NCI-H2171 (cell line): ENCODE data around the gene ENG.
"Not testable (repeated sequence)": the region's sequence is repeated elsewhere in the genome, so short reads cannot be mapped to it uniquely, and the experiment has no call there.

Experiments used
- DNase-seq: peaks from one replicate; lab custom pipeline; 2025; lab: John Stamatoyannopoulos, UW

ENG gene

DNA sequence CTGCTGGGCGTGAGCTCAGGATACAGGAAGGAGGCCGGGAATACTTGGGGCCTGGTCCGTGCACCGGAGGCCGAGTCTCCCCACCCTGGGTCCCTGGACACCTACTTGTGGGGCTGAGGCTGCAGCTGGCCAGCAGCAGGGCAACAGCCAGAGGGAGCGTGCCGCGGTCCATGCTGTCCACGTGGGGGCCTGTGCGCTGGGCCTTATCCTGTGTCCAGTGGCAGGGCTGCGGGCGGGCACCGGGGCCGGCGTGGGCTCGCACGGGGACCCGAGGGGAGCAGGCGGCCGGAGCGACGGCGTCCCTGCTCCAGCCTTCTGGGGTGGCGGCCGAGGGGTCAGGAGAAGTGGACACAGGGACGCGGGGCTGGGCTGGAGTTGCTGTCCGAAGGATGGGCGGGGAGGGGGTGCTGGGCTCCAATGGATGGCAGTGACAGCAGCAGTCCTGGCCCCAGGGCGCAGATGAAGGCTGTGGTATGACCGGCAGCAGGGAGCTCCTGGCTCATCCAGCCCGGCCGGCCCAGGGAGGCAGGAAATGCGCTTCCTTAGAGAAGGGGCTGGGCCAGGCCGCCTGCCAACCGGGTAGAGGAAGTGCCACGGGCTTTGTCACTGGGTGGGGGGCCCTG is at the start of gene ENG:
Gene ENG, minus strand, starts transcription at position 475 of the 623 bp plus-strand sequence. Its CDS starts 303 bp downstream, at position 172.
- DNase-seq, result no peak

GRCh38 chr9:127903557-127904475 is 49.4 kb upstream of the ENG start:
- DNase-seq, result no peak

DNA sequence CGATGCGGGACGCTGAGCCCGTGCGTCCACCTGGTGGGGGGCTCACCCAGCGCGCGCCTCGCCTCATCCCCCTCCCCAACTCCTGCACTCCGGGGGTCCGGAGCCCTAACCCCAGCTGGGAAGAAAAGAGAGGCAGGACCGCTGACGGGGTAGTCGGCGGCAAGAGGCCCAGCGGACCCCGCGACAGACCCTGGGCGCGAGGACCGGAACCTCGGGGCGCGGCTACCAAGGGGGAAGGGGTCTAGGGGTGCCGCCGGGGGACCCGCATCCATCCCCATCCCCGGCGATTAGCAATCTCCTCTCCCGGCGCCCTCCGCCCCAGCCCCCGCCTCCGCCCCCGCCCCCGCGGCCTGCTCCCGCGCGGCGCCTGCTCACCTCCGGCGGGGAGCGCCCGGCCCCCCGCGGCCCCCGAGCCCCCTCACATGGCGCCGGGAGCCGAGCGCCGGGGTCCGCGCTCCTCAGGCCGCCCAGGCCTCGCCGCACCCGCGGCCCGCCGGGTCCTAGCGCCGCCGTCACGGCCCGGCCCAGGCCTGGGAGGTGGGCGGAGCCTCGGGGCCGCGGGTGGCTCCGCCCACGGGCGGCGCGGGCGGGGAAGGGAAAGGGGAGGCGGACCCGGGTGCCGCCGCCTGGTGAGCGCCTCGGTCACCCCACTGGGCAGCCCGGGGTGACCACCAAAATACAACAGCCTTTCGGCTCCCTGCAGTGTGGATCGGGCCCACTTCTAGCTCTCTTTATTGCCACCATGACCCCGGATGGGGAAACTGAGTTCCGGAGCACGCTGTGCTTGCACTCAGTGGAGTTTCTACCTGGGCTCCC is 44.9 kb upstream of the ENG start, which contains the start of gene ST6GALNAC6:
Gene ST6GALNAC6, minus strand, starts transcription at position 476 of the 816 bp plus-strand sequence. CDS start 1,622 bp downstream, outside the sequence.
- DNase-seq, result peak; percentile 86

DNA sequence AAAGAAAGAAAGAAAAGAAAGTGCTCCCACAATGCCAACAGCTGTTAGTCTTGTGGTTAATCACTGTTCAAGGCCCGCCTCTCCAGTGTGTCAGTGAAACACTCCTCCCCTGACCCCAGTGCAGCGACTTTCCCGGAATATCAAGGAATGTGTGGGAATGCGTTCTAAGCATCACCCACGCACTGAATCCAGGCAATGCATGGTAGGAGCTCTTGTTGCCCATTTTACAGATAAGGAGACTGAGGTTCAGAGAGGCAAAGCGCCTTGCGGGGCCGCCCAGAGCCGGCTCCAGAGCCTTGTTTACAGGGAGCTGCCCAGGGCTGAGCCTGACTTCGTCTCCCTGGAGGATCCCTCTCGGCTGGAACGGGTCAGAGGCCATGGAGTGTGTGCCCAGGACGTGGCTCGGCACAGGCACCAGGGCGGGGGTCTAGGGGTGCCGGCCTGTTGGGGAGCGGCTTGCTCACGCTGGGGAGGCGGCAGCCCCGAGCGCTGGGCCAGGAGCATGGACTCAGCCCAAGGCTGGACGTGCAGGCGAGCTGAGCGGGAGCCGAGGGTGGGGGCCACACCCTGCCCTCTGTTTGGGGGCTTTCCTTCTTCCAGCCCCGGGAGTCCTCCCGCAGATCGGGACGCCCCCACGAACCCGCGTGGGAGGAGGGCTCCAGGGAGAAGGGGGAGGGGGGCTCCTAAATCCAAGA is 44.1 kb upstream of the ENG start:
- no peak for DNase-seq

DNA sequence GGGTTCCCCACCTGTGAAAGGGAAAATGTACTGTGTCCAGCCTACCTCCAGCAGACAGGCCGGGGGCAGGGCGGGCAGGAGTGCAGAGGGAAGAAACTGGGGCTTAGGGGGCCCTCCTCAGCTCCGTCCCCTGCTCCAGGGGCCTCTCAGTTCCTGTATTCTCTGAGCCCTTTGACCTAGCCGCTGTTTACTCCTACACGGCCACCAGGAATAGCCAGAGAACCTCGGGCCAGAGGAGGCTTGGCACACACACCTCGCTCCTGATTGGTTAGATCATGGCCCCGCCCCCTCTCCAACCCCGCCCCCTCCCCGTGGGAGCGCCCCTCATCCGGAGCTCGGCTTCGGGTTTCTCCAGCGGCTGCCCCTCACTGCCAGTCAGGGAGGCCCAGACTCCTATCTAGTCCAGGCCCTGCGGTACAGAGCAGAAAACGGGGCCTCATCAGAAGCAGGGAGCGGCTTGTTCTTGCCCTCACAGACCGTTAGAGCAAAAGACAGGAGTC is 42.8 kb upstream of the ENG start:
- DNase-seq, result peak; percentile 47

DNA sequence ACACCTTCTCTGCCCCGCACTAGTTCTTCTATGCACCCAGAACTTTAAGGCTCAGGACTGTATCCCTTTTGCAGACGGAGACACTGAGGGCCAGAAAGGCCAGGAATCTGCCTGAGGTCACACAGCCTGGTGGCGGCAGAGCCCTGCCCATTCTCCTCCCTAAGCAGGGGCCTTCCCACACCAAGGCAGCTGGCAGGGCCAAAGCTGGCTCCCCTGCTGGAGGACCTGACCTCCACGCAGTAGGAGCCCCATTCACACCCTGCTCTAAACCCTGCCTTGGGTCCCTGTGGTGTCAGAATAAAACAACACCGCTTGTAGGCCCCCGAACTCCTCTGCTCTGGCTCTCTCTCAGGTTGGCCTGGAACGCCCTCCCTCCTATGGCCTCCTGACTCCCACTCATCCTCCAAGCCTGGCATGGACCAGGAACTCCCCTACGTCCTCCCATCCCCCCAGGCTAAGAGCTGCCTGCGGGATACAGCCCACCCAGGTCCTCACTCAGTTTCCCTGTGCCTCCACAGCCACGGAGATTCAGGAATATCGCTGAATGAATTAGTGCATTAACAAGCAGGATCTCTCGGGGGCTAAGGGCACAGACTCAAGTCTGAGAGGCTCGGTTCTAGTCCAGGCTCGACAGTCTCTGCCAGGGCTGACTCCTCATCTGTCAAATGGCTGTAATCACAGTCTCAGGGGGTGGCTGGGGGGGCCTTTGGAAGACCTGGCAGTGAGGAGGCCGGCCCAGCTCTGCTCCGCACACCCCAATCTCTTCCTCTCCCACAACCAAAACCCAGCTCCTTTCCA is 42.1 kb upstream of the ENG start:
- no peak for DNase-seq

GRCh38 chr9:127895811-127896210 is 41.4 kb upstream of the ENG start:
- no peak for DNase-seq

DNA sequence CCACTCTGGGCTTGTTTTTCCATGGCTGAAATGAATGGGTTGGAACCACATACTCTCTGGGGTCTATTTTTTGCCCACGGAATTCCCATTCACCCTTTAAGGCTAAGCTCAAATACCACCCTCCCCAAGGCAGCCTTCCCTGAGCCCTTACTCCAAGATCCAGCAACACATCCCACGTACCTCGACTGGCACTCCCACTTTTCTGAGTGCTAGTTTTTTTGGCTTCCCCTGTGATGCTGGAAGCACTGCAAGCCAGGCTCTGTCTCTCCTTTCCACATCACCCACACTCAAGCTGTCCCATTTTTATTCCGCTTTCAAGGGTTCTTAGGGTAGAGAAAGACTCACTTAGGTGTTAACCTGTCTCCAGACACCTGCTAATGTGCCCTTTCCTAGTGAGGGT is 38.9 kb upstream of the ENG start:
- DNase-seq, result no peak

DNA sequence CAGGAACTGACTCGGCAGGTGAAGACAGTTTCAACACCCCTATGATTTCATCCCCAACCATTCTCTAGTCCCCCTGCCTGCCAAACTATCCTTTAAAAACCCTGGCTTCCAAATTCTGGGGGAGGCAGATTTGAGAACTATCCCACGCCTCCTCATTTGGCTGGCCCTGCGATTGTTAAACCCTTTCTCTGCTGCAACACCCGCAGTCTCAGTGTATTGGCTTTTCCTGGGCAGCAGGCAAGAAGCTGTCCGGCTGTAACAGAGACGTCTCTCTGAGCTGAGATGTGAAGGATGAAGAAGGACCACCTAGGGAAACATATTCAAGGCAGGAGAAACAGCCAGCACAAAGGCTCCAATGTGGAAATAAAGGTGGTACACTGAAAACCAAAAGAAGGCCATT is 38.4 kb upstream of the ENG start:
- DNase-seq, result no peak

GRCh38 chr9:127890053-127890452 is 35.6 kb upstream of the ENG start:
- DNase-seq, result no peak

DNA sequence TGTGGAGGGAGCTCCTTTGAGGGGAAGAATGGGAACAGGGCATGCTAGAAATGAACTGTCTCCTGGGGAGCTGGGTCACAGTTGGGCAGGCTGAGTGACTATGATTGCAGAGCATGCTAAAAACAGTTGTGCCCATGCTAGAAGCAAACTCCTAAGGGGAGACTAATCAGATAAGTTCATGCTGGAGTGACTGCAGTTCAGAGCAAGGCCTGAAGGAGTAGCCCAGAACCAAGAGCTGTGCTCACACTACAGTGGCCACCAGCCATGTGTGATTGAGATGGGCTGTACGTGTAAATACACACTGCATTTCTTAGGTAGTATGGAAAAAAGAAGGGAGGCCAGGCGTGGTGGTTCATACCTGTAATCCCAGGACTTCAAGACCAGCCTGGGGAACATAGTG is 33.3 kb upstream of the ENG start:
- DNase-seq, result no peak

DNA sequence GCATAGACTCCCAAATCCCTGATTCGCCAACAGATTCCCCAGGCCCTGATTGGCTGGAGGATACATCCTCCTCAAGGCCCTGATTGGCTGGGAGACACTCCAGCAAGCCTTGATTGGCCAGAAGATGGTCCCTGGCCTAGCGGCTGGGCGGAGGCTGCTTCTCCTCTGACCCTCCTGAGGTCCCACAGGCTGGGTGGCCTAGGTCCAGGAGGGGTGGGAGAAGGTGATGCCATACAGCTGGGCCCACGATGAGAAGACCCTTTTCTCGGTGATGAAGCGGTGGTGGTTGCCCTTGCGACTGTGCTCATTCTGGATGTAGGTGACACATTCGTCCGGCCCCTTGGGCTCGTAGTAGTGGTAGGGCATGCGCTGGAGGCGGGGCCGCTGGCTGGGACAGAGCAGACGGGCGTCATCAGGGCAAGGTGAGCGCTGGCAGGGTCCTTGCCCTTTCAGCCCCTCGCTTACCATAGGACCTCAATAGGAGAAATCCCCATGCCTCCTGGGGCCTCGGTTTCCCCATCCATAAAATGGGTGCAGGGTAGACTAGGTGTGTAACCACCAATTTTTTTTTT is 32.0 kb upstream of the ENG start:
- DNase-seq, result no peak

DNA sequence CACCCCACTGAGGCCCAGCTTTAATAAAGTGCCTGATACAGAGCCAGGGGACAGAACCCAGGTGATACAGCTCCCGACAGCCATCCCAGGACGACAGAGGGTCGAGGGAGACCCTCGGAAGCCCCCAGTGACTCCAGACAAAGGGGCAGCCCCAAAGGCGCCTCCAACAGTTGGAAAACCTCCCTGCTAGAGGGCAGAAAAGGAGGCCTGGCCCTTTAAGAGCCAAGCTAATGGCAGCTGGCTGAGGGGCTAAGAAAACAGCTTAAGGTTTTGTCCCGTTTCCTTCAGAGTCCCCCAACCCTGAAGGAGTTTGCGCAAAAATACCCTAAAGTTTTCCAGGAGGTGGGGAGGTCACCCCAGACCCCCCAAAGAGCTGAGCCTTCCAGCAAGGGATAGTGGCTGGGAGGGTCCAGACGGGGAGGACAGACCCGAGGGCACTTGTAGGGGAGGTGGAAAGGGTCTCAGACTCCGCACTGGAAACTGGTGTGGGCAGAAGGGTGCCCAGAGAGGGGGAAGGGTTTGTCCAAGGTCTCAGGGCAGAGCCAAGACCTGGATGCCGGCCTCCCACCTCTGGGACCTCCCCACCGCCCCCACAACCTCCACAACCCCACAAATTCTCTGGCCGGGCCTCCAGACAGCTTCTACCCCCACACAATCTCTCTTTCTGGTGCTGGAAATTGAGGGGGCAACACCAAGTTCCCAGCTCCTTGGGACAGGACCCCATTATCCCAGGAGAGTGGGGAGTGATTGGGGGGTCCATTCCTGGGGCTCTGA is 31.2 kb upstream of the ENG start:
- DNase-seq, result no peak

DNA sequence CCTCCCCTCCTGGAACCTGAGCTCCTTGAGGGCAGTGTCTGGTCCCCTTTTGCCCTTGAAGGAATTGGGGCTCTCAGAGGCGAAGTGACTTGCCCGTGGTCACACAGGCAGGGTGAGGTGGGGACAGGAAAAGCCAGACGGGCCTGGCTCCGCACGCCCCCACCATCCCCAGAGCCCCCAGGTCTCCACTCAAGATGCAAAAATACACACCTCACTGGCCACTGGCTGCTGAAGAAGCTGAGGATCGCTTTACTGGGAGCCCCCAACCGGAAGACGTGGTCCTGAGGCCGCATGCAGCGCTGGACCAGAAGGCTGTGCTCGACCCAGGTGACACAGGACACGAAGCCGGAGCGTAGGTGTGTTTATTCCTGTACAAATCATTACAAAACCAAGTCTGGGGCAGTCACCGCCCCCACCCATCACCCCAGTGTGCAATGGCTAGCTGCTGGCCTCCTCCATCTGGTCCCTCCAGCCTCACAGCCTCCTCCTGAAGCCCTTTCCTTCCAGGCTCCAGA is 30.6 kb upstream of the ENG start:
- DNase-seq, result no peak

DNA sequence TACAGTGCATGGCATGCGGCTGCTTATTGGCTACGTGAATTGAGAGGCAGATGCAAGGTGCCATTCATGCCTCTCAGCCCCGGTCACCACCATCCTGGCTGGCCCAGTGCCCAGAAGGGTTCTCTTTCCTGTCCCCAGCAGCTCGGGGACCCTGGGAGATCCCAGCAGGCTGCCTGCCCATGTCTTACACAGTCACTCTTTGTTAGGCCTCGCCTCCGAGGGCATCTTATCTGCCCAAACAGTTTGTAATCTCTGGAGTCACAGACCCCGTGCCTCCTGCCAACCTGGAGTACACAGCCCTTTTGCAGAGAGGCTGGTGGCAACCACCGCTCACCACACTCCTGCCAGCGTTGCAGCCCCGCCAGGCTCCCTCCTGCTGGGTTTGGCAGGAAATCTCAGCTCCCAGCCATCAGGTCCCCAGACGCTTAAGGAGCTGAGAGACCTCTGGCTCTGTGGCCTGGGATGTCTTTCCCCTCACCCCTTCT is 30.0 kb upstream of the ENG start:
- peak; percentile 95 for DNase-seq

DNA sequence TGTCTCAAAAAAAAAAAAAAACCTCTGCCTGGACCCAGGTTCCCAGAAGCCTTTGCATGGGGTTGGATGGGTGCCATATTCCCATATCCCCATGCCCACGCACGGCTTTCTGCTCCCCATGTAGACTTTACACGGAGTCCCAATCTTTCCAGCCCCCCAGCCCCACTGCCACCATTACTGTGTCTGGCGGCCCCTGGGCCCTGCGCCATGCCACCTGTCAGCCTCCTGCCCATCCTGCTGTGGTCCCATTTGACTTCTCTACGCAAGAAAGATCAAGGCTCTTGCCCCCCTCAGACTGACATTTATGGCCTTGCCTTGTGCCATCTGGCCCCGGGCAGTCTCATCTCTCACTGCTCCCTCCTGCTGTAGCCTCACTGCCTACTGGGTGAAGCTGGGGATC is 29.5 kb upstream of the ENG start:
- peak; percentile 87 for DNase-seq

DNA sequence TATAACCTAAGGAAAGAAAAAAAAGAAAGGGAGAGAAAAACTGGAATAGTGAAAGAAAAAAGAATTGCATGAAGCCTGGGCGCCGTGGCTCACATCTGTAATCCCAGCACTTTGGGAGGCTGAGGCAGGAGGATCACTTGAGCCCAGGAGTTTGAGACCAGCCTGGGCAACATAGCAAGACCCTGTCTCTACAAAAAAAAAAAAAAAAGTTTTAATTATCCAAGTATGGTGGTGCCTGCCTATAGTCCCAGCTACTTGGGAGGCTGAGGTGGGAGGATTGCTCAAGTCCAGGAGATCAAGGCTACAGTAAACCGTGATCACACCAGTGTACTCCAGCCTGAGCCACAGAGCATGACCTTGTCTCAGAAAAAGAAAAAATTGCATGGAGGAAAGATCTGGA is 27.3 kb upstream of the ENG start:
- not testable (repeated sequence) for DNase-seq

DNA sequence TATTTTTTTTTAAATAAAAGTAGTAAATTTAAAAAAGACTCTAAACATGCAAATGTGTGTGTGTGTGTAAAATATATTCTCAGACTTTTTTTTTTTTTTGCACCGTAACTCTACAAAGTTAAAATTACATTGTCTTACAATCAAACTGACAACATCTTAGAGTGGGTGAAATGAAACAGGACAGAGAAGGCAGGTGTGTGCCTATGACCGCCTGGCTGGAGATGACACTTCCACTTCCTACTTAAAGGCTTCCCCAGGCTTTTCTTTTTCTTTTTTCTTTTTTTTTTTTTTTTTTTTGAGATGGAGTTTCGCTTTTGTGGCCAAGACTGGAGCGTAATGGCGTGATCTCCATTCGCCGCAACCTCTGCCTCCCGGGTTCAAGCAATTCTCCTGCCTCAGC is 25.7 kb upstream of the ENG start:
- no peak for DNase-seq
